SH-SY5Y (cell line): ENCODE data around the gene MARK2.

Experiments used
- GATA2 ChIP-seq: IDR thresholded peaks from 2 replicates; pipeline ENCODE4 v1.6.1; 2011; ENCODE audit warnings: mild to moderate bottlenecking, low read depth, low read length
- GATA3 ChIP-seq: IDR thresholded peaks from 2 replicates; pipeline ENCODE4 v1.6.1; 2011; ENCODE audit warnings: low read depth, mild to moderate bottlenecking, low read length, moderate library complexity

The MARK2 gene

DNA sequence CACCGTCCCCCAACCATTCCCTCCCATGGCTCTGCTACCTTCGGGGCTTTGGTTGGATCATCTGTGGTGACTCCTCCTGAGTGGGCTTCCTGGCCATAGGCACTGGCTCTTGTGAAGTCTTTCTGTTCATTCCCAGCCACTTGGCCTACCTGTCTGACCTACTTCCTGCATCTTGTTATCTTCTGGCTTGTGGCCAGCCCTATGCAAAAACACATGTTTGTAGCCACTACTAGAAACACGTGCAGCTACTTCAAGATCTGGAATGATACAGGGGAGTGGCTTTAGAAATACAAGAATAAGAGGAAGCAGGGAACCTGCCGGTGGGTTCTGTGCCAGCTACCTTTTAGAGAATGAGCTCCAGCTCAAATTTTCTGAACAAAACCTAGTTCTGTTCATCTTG lies 57.2 kb downstream of the MARK2 start:
- no peak for TF ChIP-seq GATA2
- TF ChIP-seq GATA3 = no peak

- TF ChIP-seq GATA2 (no peak), GATA3 (no peak)
These were observed 58.7 kb downstream of the MARK2 start for GRCh38 chr11:63897459-63898146.

DNA sequence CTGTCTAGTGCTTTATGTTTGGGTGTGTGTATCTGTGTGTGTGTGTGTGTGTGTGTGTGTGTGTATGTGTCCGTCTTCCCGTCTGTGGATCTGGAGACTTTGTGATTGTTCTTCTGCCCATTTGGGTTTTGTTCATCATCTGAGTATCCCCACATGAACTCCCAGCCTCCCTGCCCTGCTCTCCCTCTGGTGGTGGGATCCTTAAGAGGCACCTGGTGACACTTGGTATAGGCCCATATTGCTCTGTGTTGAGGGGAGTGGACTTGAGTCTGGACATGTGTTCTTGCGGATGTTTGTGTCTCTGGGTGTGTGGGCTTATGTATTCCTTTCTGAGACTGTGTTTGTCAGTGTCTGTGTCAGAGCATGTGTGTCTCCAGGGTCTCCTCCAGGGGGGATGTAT lies 62.8 kb downstream of the MARK2 start:
- TF ChIP-seq GATA3 (no peak), GATA2 (no peak)

GRCh38 chr11:63903884-63904283 lies 65.0 kb downstream of the MARK2 start:
- no peak for TF ChIP-seq GATA3
- TF ChIP-seq GATA2 = no peak

- TF ChIP-seq GATA2 (no peak), GATA3 (no peak)
These were observed 65.8 kb downstream of the MARK2 start for GRCh38 chr11:63904743-63905142.

GRCh38 chr11:63905179-63905578 lies 66.3 kb downstream of the MARK2 start:
- TF ChIP-seq GATA2 = no peak
- TF ChIP-seq GATA3 = no peak

DNA sequence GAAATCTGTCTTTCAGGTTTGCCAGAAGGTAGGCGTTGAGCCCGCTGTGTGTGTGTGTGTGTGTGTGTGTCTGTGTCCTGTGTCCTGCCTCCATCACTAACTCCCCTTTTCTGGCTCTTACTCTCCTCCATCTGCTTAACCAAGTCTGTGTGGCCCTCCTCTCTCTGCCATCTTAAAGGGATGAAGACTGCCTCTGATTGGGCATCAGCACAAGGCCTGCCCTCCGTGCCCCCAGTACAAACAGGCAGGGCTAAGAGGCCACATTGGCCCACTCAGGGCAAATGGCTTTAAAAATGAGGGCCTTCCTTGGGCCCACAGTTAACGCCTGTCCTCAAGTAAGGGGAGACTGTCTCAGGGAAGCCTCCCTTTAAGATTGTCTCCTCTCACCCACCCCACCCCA lies 67.2 kb downstream of the MARK2 start:
- TF ChIP-seq GATA2 = no peak
- TF ChIP-seq GATA3 = no peak

- TF ChIP-seq GATA3 (no peak), GATA2 (no peak)
These were observed 67.7 kb downstream of the MARK2 start for GRCh38 chr11:63906585-63906984.

DNA sequence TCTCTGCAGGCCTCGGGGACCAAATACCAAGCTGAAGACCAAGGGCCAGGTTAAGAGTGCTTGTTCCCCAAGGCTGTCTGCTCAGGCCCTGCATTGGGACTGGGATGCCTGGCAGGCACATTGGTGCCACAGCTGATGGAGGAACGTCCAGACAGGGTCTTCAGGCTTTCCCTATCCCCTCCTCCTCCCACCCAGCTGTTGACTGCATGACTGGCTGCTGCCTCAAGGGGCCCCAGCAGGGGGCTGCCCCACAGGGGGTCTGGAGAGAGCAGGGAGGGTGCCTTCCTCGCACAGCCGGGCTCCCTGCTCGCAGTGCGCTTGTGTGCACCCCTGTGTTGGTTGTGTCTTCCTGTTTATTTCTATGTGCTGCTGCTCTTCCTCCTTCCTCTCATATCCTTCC lies 68.2 kb downstream of the MARK2 start:
- TF ChIP-seq GATA2 (no peak), GATA3 (no peak)

DNA sequence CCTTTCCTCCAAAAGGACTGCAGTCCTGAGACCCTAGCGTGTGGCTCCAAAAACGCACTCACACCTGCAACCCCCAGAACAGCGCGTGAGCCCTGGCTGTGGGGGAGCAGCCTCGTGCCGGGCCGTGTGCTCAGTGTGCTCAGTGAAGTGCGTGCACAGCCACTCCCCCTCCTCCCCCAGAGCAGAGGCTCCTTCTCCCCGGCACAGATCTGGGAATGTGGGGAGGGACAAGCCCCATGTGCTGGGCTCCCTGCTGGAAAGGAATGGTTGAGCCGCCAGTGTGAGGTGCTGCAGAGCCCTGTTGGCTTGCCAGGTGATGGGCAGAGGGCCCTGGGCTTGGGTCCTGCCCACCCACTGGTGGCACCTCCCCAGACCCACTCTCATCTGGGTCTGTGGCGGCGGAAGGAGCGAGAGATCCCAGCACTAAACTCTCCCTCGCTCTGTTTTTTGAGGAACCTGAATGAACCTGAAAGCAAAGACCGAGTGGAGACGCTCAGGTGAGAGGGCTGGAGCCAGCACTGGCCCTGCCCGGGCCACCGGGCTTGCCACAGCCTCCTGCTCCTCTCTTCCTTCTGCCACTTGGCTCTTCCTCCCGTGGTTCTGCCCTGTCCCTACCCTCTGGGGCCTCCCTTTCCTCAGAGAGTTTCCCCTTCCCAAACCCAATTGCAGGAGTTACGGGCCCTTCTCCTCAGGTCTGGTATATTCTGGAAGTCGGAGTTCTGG lies 69.1 kb downstream of the MARK2 start:
- TF ChIP-seq GATA3 (no peak), GATA2 (no peak)

DNA sequence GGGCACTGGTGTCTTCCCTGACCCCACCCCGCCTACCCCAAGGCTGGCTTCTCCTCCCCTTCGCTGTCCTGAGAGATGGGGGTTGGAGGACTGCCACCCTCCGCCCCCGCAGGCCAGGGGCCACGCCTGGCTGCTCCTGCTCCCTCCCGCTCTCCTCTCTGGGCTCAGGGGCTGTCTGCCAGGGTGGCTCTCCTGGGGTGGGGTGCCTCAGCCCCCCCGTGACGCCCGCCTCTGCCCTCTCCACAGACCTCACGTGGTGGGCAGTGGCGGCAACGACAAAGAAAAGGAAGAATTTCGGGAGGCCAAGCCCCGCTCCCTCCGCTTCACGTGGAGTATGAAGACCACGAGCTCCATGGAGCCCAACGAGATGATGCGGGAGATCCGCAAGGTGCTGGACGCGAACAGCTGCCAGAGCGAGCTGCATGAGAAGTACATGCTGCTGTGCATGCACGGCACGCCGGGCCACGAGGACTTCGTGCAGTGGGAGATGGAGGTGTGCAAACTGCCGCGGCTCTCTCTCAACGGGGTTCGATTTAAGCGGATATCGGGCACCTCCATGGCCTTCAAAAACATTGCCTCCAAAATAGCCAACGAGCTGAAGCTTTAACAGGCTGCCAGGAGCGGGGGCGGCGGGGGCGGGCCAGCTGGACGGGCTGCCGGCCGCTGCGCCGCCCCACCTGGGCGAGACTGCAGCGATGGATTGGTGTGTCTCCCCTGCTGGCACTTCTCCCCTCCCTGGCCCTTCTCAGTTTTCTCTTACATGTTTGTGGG lies 69.9 kb downstream of the MARK2 start:
- no peak for TF ChIP-seq GATA3
- TF ChIP-seq GATA2 = no peak

DNA sequence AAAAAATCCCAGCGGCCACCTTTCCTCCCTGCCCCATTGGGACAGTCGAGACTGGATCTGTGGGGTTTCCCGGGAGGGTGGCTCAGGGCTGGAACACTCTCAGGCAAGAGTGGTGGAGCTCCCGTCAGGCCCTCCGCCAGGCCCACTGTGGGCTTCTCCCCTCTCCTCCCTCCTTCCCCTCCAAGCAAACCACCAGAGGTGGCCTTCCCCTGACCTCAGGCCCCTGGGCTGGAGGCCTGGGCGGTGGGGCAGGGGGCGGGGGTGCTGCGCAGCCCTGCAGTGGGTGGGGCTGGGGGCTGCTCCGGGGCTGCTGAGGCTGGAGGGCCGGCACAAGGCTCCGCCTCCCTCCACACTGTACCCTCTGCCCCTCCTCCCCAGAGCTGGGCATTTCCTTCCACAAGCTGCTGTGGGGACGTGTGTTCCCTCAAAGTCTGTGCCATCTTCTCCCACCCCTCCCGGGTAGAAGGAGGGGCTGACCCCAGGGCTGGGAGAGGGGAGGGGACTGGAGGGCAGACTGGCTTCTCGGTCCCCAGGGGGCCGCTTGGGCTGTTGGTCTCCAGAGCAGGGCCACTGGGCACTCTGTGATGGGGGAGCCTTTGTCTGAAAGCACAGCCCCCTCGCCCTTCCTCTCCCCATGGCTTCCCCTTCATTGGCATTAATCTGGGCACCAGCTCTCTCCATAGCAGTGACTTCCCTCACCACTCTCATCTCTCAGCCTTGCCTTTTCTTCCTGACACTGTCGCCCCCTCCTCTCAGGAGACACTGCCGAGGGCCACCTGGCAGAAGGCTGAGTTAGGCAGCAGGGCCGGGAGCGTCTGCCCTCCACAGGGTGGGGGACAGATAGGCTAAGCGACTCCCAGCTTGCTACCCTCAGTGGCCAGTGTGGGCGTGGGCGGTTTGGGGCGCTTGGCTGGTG lies 70.9 kb downstream of the MARK2 start:
- no peak for TF ChIP-seq GATA3
- TF ChIP-seq GATA2 = no peak

GRCh38 chr11:63910675-63911074 lies 71.8 kb downstream of the MARK2 start:
- TF ChIP-seq GATA2 = no peak

GRCh38 chr11:63911440-63911839 lies 72.5 kb downstream of the MARK2 start:
- TF ChIP-seq GATA3 = no peak
- no peak for TF ChIP-seq GATA2
